Hepatocyte (in vitro differentiated cells): Measurements from ENCODE around the gene XRRA1. TPM values are rescaled to one million over a fixed set of nuclear protein-coding genes. Genes with fewer than 3 reads are reported as not detected.
"Not testable (repeated sequence)": the region's sequence is repeated elsewhere in the genome, so short reads cannot be mapped to it uniquely, and the experiment has no call there.

ENCODE experiments used
- DNase-seq: peaks from one replicate; pipeline ENCODE4 v3.0.0-alpha.2; 2016; ENCODE audit warnings: low spot score
- H2AFZ ChIP-seq: fragments of 200-600 bp; sonication (generic); 2 replicates; pipeline ENCODE4 v1.6.0; 2016; ENCODE audit warnings: antibody characterized with exemption, mild to moderate bottlenecking
- H3K27ac ChIP-seq: fragments of 200-600 bp; sonication (generic); 2 replicates; pipeline ENCODE4 v1.5.1; 2016; ENCODE audit warnings: mild to moderate bottlenecking
- H3K27me3 ChIP-seq: fragments of 200-600 bp; sonication (generic); 2 replicates; pipeline ENCODE4 v1.6.1; 2016
- H3K36me3 ChIP-seq: fragments of 200-600 bp; sonication (generic); replicated peaks from 2 replicates; pipeline ENCODE4 v1.5.1; 2016; ENCODE audit warnings: low read depth; ENCODE audit not compliant: insufficient read depth
- H3K4me1 ChIP-seq: fragments of 200-600 bp; sonication (generic); 2 replicates; pipeline ENCODE4 v1.5.1; 2016; ENCODE audit warnings: mild to moderate bottlenecking, moderate library complexity; ENCODE audit not compliant: insufficient read depth
- H3K4me2 ChIP-seq: fragments of 200-600 bp; sonication (generic); 2 replicates; pipeline ENCODE4 v1.6.0; 2016
- H3K4me3 ChIP-seq: fragments of 200-600 bp; sonication (generic); 2 replicates; pipeline ENCODE4 v1.5.1; 2016; ENCODE audit warnings: mild to moderate bottlenecking
- H3K79me2 ChIP-seq: fragments of 200-600 bp; sonication (generic); 2 replicates; pipeline ENCODE4 v1.6.0; 2017; ENCODE audit warnings: mild to moderate bottlenecking
- H3K9me2 ChIP-seq: fragments of 200-600 bp; sonication (generic); replicated peaks from 2 replicates; pipeline ENCODE4 v1.6.0; 2017; ENCODE audit warnings: mild to moderate bottlenecking; ENCODE audit not compliant: insufficient read depth
- H3K9me3 ChIP-seq: fragments of 200-600 bp; sonication (generic); 2 replicates; pipeline ENCODE4 v1.5.1; 2016; ENCODE audit warnings: low read depth, mild to moderate bottlenecking
- H4K20me1 ChIP-seq: fragments of 200-600 bp; sonication (generic); 2 replicates; pipeline ENCODE4 v1.6.0; 2016; ENCODE audit warnings: mild to moderate bottlenecking; ENCODE audit not compliant: insufficient read depth, poor library complexity, severe bottlenecking
- EZH2 ChIP-seq: fragments of 200-600 bp; sonication (generic); IDR thresholded peaks from 2 replicates; pipeline ENCODE4 v1.6.1; 2016; ENCODE audit warnings: antibody characterized with exemption, mild to moderate bottlenecking, borderline replicate concordance
- EZH2phosphoT487 ChIP-seq: fragments of 200-600 bp; sonication (generic); IDR thresholded peaks from one replicate; pipeline ENCODE4 v1.6.1; 2018; ENCODE audit warnings: antibody characterized with exemption, mild to moderate bottlenecking, low read depth, moderate library complexity; ENCODE audit not compliant: unreplicated experiment, severe bottlenecking
- WGBS: methylation state at CpG from one replicate; pipeline ENCODE4 v1.1.6; 2016; ENCODE audit warnings: low lambda C conversion rate; ENCODE audit errors: missing lambda C conversion rate; 5-methylcytosine and 5-hydroxymethylcytosine counted together
- polyA plus RNA-seq: library from polyadenylated mRNA; unstranded; fragments of >200 nt; fragmentation: Nextera tagmentation; extraction: Ambion mirVana; gene quantifications from 2 replicates; pipeline ENCODE4 v1.2.1, GENCODE V29; 2016
- total RNA-seq: library from RNA; depleted of rRNA; stranded (reverse); fragments of >200 nt; gene quantifications from 2 replicates; pipeline ENCODE4 v1.2.3, GENCODE V29; 2014
- TF ChIP-seq, protein P1 (sequence below): fragments of 200-600 bp; sonication (generic); IDR thresholded peaks from 2 replicates; pipeline ENCODE4 v1.5.1; 2016; ENCODE audit warnings: antibody characterized with exemption, mild to moderate bottlenecking; ENCODE audit not compliant: poor library complexity

Gene XRRA1
- total and polyA plus RNA-seq, 2 experiments from 2014 or later, result 4.9 to 7.3 TPM

DNA sequence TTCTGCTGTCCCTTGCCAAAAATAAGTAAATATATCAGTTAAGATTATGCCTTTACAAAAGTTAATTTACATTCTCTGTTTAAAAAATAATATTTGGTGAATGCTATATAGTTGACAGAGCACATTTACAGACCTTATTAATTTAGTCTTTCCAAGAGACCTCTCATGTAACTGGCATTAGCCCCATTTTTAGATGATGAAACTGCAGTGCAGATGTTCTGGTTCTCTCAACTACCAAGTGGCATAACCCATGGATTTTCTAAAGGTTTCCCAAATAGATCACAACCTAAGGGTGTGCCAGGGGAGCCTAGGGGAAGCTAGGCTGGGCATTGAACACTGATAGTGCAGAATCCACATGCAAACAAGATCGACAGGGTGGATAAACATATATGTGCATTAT is 111.7 kb downstream of the XRRA1 start:
- H3K27me3 ChIP-seq, result no peaks in the 10 kb centered on the region
- no peak overlapping the region for H3K4me2 ChIP-seq
- WGBS, result 90% methylated on average over 1 of the region's 1 CpG
- H4K20me1 ChIP-seq, result no peaks in the 10 kb centered on the region
- no peak for DNase-seq
- no peaks in the 10 kb centered on the region for H3K9me2 ChIP-seq
- H3K4me3 ChIP-seq, result no peak overlapping the region
- H3K36me3 ChIP-seq, result no peaks in the 10 kb centered on the region
- no peaks in the 10 kb centered on the region for H3K4me1 ChIP-seq
- H2AFZ ChIP-seq, result no peak overlapping the region
- no peak overlapping the region for H3K27ac ChIP-seq
- H3K9me3 ChIP-seq, result no peaks in the 10 kb centered on the region
- no peaks in the 10 kb centered on the region for H3K79me2 ChIP-seq
- TF ChIP-seq EZH2phosphoT487 (no peak), EZH2 (no peak)
- TF ChIP-seq, protein P1, sequence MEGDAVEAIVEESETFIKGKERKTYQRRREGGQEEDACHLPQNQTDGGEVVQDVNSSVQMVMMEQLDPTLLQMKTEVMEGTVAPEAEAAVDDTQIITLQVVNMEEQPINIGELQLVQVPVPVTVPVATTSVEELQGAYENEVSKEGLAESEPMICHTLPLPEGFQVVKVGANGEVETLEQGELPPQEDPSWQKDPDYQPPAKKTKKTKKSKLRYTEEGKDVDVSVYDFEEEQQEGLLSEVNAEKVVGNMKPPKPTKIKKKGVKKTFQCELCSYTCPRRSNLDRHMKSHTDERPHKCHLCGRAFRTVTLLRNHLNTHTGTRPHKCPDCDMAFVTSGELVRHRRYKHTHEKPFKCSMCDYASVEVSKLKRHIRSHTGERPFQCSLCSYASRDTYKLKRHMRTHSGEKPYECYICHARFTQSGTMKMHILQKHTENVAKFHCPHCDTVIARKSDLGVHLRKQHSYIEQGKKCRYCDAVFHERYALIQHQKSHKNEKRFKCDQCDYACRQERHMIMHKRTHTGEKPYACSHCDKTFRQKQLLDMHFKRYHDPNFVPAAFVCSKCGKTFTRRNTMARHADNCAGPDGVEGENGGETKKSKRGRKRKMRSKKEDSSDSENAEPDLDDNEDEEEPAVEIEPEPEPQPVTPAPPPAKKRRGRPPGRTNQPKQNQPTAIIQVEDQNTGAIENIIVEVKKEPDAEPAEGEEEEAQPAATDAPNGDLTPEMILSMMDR, result no peak

DNA sequence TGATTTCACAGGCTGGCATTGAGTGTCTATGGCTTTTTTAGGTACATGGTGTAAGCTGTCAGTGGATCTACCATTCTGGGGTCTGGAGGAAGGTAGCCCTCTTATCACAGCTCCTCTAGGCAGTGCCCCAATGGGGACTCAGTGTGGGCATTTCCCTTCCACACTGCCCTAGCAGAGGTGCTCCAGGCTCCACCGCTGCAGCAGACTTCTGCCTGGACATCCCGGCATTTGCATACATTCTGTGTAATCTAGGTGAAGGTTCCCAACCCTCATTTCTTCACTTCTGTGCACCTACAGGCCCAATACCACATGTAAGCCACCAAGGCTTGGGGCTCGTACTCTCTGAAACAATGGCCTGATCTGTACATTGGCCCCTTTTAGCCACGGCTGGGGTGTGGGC is 122.0 kb downstream of the XRRA1 start:
- Histone ChIP-seq H3K4me2 (no peak overlapping the region), H3K9me2 (no peaks in the 10 kb centered on the region), H3K36me3 (peaks cover 13% of the 10 kb centered on the region), H3K27ac (no peak overlapping the region), H3K9me3 (peaks cover 26% of the 10 kb centered on the region), H3K4me1 (no peaks in the 10 kb centered on the region), H2AFZ (no peak overlapping the region), H3K27me3 (no peaks in the 10 kb centered on the region), H3K79me2 (no peaks in the 10 kb centered on the region), H3K4me3 (no peak overlapping the region), H4K20me1 (no peaks in the 10 kb centered on the region)
- DNase-seq, result no peak
- WGBS, result 84% methylated on average over 4 of the region's 4 CpGs
- TF ChIP-seq, protein P1, result no peak
- TF ChIP-seq EZH2phosphoT487 (no peak), EZH2 (no peak)

DNA sequence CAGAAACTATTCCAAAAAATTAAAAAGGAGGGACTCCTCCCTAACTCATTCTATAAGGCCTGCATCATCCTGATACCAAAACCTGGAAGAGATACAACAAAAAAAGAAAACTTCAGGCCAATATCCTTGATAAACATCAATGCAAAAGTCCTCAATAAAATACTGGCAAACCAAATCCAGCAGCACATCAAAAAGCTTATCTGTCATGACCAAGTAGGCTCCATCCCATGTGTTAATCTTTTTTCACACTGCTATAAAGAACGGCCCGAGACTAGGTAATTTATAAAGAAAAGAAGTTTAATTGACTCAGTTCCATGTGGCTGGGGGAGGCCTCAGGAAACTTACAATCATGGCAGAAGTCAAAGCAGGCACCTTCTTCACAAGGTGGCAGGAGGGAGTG is 123.3 kb downstream of the XRRA1 start:
- not testable (repeated sequence) for H3K9me2 ChIP-seq, H3K4me3 ChIP-seq, DNase-seq, H3K27me3 ChIP-seq, H4K20me1 ChIP-seq, H2AFZ ChIP-seq, H3K79me2 ChIP-seq, H3K4me2 ChIP-seq, H3K4me1 ChIP-seq, H3K27ac ChIP-seq
- peaks cover 13% of the 10 kb centered on the region for H3K36me3 ChIP-seq
- H3K9me3 ChIP-seq, result peaks cover 26% of the 10 kb centered on the region
- 82% methylated on average over 2 of the region's 2 CpGs for WGBS

DNA sequence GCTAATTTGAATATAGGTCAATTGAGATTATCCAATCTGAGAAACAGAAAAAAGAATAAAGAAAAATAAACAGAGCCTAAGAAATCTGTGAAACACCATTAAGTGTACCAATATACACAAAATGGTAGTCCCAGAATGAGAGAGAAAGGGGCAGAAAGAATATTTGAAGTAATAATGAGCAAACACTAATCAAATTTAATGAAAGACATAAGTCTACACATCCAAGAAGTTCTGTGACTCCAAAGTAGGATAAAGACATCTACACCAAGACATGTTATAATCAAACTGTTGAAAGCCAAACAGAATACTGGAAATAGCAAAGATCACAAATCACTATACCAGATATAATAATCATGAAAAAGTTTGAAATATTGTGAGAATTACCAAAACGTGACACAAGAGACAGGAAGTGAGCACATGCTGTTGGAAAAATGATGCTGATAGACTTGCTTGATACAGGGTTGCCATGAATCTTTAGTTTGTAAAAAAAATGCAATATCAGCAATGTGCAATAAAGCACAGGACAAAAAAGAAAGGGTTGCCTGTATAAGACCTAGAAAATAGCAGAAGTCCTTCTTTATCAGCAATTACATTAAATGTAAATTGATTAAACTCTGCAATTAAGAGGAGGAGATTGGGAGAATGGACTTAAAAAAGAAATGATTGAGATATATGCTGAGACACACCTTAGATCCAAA is 124.5 kb downstream of the XRRA1 start:
- TF ChIP-seq, protein P1, result no peak
- TF ChIP-seq EZH2, result no peak
- TF ChIP-seq EZH2phosphoT487, result no peak
- H3K4me1 ChIP-seq, result no peaks in the 10 kb centered on the region
- no peak for DNase-seq
- no peaks in the 10 kb centered on the region for H3K9me2 ChIP-seq
- no peaks in the 10 kb centered on the region for H3K79me2 ChIP-seq
- no peak overlapping the region for H3K27ac ChIP-seq
- H3K4me2 ChIP-seq, result no peak overlapping the region
- H3K4me3 ChIP-seq, result no peak overlapping the region
- WGBS, result 100% methylated on average over 1 of the region's 1 CpG
- H2AFZ ChIP-seq, result no peak overlapping the region
- no peaks in the 10 kb centered on the region for H3K27me3 ChIP-seq
- H4K20me1 ChIP-seq, result no peaks in the 10 kb centered on the region
- peaks cover 26% of the 10 kb centered on the region for H3K9me3 ChIP-seq
- H3K36me3 ChIP-seq, result peaks cover 13% of the 10 kb centered on the region
